GM12892 (cell line): ENCODE measurements around the gene MED25.

Experiments used
- POLR2A ChIP-seq: IDR thresholded peaks from 2 replicates; pipeline ENCODE4 v1.6.1; 2011; ENCODE audit warnings: low read depth, low read length, control low read depth
- POLR2AphosphoS5 ChIP-seq: IDR thresholded peaks from 2 replicates; pipeline ENCODE4 v1.6.1; 2011; ENCODE audit warnings: low read depth, low read length, control low read depth
- TAF1 ChIP-seq: IDR thresholded peaks from 2 replicates; pipeline ENCODE4 v1.6.1; 2011; ENCODE audit warnings: low read depth, mild to moderate bottlenecking, control low read depth, low read length, borderline replicate concordance

DNA sequence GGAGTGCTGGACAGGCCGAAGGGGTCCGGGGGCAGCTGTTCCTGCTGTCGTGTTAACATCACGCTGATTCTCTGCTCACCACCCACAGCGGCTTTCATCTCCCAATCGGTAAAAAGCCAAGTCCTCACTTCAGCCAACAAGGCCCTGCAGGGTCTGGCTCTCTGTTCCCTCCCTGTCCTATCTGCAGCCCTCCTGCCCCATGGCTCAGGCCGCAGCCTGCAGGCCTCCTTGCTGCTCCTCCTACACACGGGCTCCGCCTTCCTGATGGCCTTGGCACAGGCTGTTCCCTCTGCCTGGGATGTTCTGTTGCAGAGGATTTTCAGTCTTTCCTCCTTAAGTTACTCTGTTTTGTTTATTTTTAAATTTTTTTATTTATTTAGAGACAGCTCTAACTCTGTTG lies 27.2 kb upstream of the MED25 start:
- no peak for TF ChIP-seq POLR2A
- TF ChIP-seq POLR2AphosphoS5: no peak
- no peak for TF ChIP-seq TAF1
